ENCODE measurements around the gene ALG2. TPM values are rescaled to one million over a fixed set of nuclear protein-coding genes. Genes with fewer than 3 reads are reported as not detected.
A peak's percentile ranks its signal among the peaks of the same experiment; 100 is the strongest.
"Not testable (repeated sequence)": the region's sequence is repeated elsewhere in the genome, so short reads cannot be mapped to it uniquely, and the experiment has no call there.

ALG2 gene
- total RNA-seq, 2 experiments from 2014 or later, result 21.7 to 23.7 TPM

GRCh38 chr9:99253134-99253533 lies 31.4 kb upstream of the ALG2 start:
- Mint-ChIP-seq H3K36me3 (no peaks in the 10 kb centered on the region), H3K9me3 (no peaks in the 10 kb centered on the region), H3K4me3 (peak overlapping the region; percentile 70), H3K27me3 (no peaks in the 10 kb centered on the region), H3K4me1 (peaks cover 26% of the 10 kb centered on the region), H3K27ac (peak overlapping the region; percentile 83)
- DNase-seq, result no peak
- no peak for ATAC-seq (ENCODE audit: low read depth)
- POLR2A ChIA-PET, result interaction anchor here (2.6 kb wide), 1 partner anchor 31 kb away, joined by 13 read pairs; the partner anchor contains the start of genes ALG2 and SEC61B

- POLR2A ChIA-PET, result no interaction called here
- H3K4me1 Mint-ChIP-seq, result peaks cover 26% of the 10 kb centered on the region
- H3K27ac Mint-ChIP-seq, result no peak overlapping the region
- no peak for DNase-seq
- no peak for ATAC-seq (ENCODE audit: low read depth)
- H3K9me3 Mint-ChIP-seq, result peaks cover 4% of the 10 kb centered on the region
- no peak overlapping the region for H3K4me3 Mint-ChIP-seq
- H3K36me3 Mint-ChIP-seq, result no peaks in the 10 kb centered on the region
- no peaks in the 10 kb centered on the region for H3K27me3 Mint-ChIP-seq
Observed at GRCh38 chr9:99251157-99251556, 29.4 kb upstream of the ALG2 start.

- peak overlapping the region; percentile 43 for H3K4me3 Mint-ChIP-seq
- POLR2A ChIA-PET, result no interaction called here
- peaks cover 4% of the 10 kb centered on the region for H3K9me3 Mint-ChIP-seq
- H3K4me1 Mint-ChIP-seq, result peaks cover 25% of the 10 kb centered on the region
- peak overlapping the region; percentile 6 for H3K27ac Mint-ChIP-seq
- ATAC-seq (ENCODE audit: low read depth), result peak; percentile 83
- DNase-seq, result no peak
- H3K27me3 Mint-ChIP-seq, result no peaks in the 10 kb centered on the region
- no peaks in the 10 kb centered on the region for H3K36me3 Mint-ChIP-seq
Observed at GRCh38 chr9:99249619-99250018, 27.9 kb upstream of the ALG2 start.

- no peak overlapping the region for H3K27ac Mint-ChIP-seq
- peaks cover 4% of the 10 kb centered on the region for H3K9me3 Mint-ChIP-seq
- H3K4me3 Mint-ChIP-seq, result no peak overlapping the region
- POLR2A ChIA-PET, result no interaction called here
- DNase-seq (no peak), ATAC-seq (ENCODE audit: low read depth) (no peak)
- peaks cover 8% of the 10 kb centered on the region for H3K4me1 Mint-ChIP-seq
- no peaks in the 10 kb centered on the region for H3K27me3 Mint-ChIP-seq
- H3K36me3 Mint-ChIP-seq, result peaks cover 4% of the 10 kb centered on the region
Observed at GRCh38 chr9:99244344-99245260, 22.9 kb upstream of the ALG2 start.

GRCh38 chr9:99241106-99241505 lies 19.4 kb upstream of the ALG2 start:
- Mint-ChIP-seq H3K4me1 (peaks cover 13% of the 10 kb centered on the region), H3K36me3 (peaks cover 9% of the 10 kb centered on the region), H3K27ac (no peak overlapping the region), H3K4me3 (no peak overlapping the region), H3K9me3 (peaks cover 2% of the 10 kb centered on the region), H3K27me3 (no peaks in the 10 kb centered on the region)
- POLR2A ChIA-PET, result interaction anchor here (0.5 kb wide), 1 partner anchor 738 kb away, joined by 4 read pairs; no protein-coding TSS in a partner anchor
- no peak for DNase-seq
- ATAC-seq (ENCODE audit: low read depth), result no peak

GRCh38 chr9:99239341-99240060 lies 17.8 kb upstream of the ALG2 start:
- H3K4me1 Mint-ChIP-seq, result peaks cover 15% of the 10 kb centered on the region

GRCh38 chr9:99238331-99238730 lies 16.6 kb upstream of the ALG2 start:
- DNase-seq, result no peak
- Mint-ChIP-seq H3K4me1 (peaks cover 14% of the 10 kb centered on the region), H3K4me3 (no peak overlapping the region), H3K27me3 (no peaks in the 10 kb centered on the region), H3K9me3 (peaks cover 2% of the 10 kb centered on the region), H3K27ac (no peak overlapping the region), H3K36me3 (peaks cover 9% of the 10 kb centered on the region)
- POLR2A ChIA-PET, result no interaction called here
- ATAC-seq (ENCODE audit: low read depth), result no peak

More at GRCh38 chr9:99239341-99240060, 17.8 kb upstream of the ALG2 start:
- Mint-ChIP-seq H3K27ac (no peak overlapping the region), H3K27me3 (no peaks in the 10 kb centered on the region), H3K9me3 (peaks cover 2% of the 10 kb centered on the region), H3K36me3 (peaks cover 9% of the 10 kb centered on the region), H3K4me3 (no peak overlapping the region)
- DNase-seq (no peak), ATAC-seq (ENCODE audit: low read depth) (no peak)
- POLR2A ChIA-PET, result no interaction called here

- Mint-ChIP-seq H3K36me3 (peaks cover 13% of the 10 kb centered on the region), H3K4me1 (peaks cover 14% of the 10 kb centered on the region)
- H3K4me3 Mint-ChIP-seq; H3K9me3 Mint-ChIP-seq; H3K27me3 Mint-ChIP-seq; POLR2A ChIA-PET; DNase-seq; H3K27ac Mint-ChIP-seq; ATAC-seq (ENCODE audit: low read depth): not testable (repeated sequence)
Observed at GRCh38 chr9:99237849-99238248, 16.1 kb upstream of the ALG2 start.

GRCh38 chr9:99237356-99237755 lies 15.6 kb upstream of the ALG2 start:
- H3K36me3 Mint-ChIP-seq, result peaks cover 11% of the 10 kb centered on the region
- no peak overlapping the region for H3K4me3 Mint-ChIP-seq
- no peak overlapping the region for H3K27ac Mint-ChIP-seq
- no peaks in the 10 kb centered on the region for H3K27me3 Mint-ChIP-seq
- POLR2A ChIA-PET, result no interaction called here
- H3K4me1 Mint-ChIP-seq, result peaks cover 14% of the 10 kb centered on the region
- ATAC-seq (ENCODE audit: low read depth), result no peak
- peaks cover 2% of the 10 kb centered on the region for H3K9me3 Mint-ChIP-seq
- no peak for DNase-seq

- Mint-ChIP-seq H3K4me1 (peaks cover 14% of the 10 kb centered on the region), H3K36me3 (peaks cover 12% of the 10 kb centered on the region), H3K27ac (no peak overlapping the region), H3K9me3 (peaks cover 2% of the 10 kb centered on the region), H3K4me3 (peak overlapping the region; percentile 20), H3K27me3 (no peaks in the 10 kb centered on the region)
- ATAC-seq (ENCODE audit: low read depth) (peak; percentile 60), DNase-seq (no peak)
- POLR2A ChIA-PET, result interaction anchor here (0.7 kb wide), 1 partner anchor 30 kb away, joined by 4 read pairs; no protein-coding TSS in a partner anchor
Observed at GRCh38 chr9:99235926-99236634, 14.3 kb upstream of the ALG2 start.

GRCh38 chr9:99235069-99235468 lies 13.3 kb upstream of the ALG2 start:
- DNase-seq, result no peak
- POLR2A ChIA-PET, result interaction anchor here (0.7 kb wide), 1 partner anchor 13 kb away, joined by 3 read pairs; the partner anchor contains the start of genes ALG2 and SEC61B
- peaks cover 2% of the 10 kb centered on the region for H3K9me3 Mint-ChIP-seq
- H3K4me3 Mint-ChIP-seq, result no peak overlapping the region
- no peak overlapping the region for H3K27ac Mint-ChIP-seq
- no peaks in the 10 kb centered on the region for H3K27me3 Mint-ChIP-seq
- peaks cover 19% of the 10 kb centered on the region for H3K36me3 Mint-ChIP-seq
- no peak for ATAC-seq (ENCODE audit: low read depth)
- peaks cover 14% of the 10 kb centered on the region for H3K4me1 Mint-ChIP-seq

- Mint-ChIP-seq H3K27ac (no peak overlapping the region), H3K36me3 (peaks cover 19% of the 10 kb centered on the region), H3K4me1 (peaks cover 14% of the 10 kb centered on the region), H3K4me3 (no peak overlapping the region), H3K9me3 (peaks cover 2% of the 10 kb centered on the region), H3K27me3 (no peaks in the 10 kb centered on the region)
- DNase-seq (no peak), ATAC-seq (ENCODE audit: low read depth) (no peak)
- POLR2A ChIA-PET, result interaction anchor here (0.7 kb wide), 1 partner anchor 13 kb away, joined by 3 read pairs; the partner anchor contains the start of genes ALG2 and SEC61B
Observed at GRCh38 chr9:99234618-99235017, 12.9 kb upstream of the ALG2 start.

- H3K4me3 Mint-ChIP-seq, result no peak overlapping the region
- H3K4me1 Mint-ChIP-seq, result peaks cover 12% of the 10 kb centered on the region
- peak; percentile 50 for DNase-seq
- peak; percentile 68 for ATAC-seq (ENCODE audit: low read depth)
- H3K36me3 Mint-ChIP-seq, result peaks cover 25% of the 10 kb centered on the region
- no peak overlapping the region for H3K27ac Mint-ChIP-seq
- POLR2A ChIA-PET, result interaction anchor here (1.0 to 2.6 kb wide), 2 partner anchors 10 to 27 kb away, joined by 3 to 13 read pairs; partner anchors contain the start of genes ALG2 and SEC61B
- H3K27me3 Mint-ChIP-seq, result no peaks in the 10 kb centered on the region
- no peaks in the 10 kb centered on the region for H3K9me3 Mint-ChIP-seq
Observed at GRCh38 chr9:99231711-99232110, 10.0 kb upstream of the ALG2 start.
